HEK293 (cell line): Measurements from ENCODE around the gene DNAJA3.

Experiments used
- CTCF ChIA-PET: fragments of 350-600 bp; formaldehyde crosslinking; extraction: SDS; loops from one replicate; lab custom pipeline; 2021; ENCODE audit warnings: antibody characterized with exemption; lab: Yijun Ruan, JAX
- POLR2A ChIA-PET: fragments of 300-600 bp; formaldehyde crosslinking; extraction: SDS; loops from one replicate; lab custom pipeline; 2020; ENCODE audit warnings: antibody characterized with exemption, inconsistent platforms; lab: Yijun Ruan, JAX
- H3K27ac ChIP-seq: fragments of 200-500 bp; sonication (Bioruptor generic); 2 replicates; pipeline ENCODE4 v1.5.1; 2014; ENCODE audit warnings: low read depth, low read length, control low read depth, inconsistent platforms; ENCODE audit errors: extremely low read depth
- H3K36me3 ChIP-seq, 2 experiments: fragments of 200-500 bp in 1 of 2; sonication (Bioruptor generic) in 1 of 2; 1 replicate in 1 of 2; 2 replicates in 1 of 2; pipeline ENCODE4 v1.5.1; 2014 to 2017; ENCODE audit warnings: inconsistent platforms in 2 of 2, low read length in 2 of 2; ENCODE audit not compliant: control insufficient read depth in 2 of 2, insufficient read depth in 1 of 2
- H3K4me1 ChIP-seq: fragments of 200-500 bp; sonication (Bioruptor generic); 2 replicates; pipeline ENCODE4 v1.5.1; 2014; ENCODE audit warnings: mild to moderate bottlenecking, low read length, inconsistent platforms; ENCODE audit not compliant: control insufficient read depth, insufficient read depth
- H3K4me3 ChIP-seq: 2 replicates; pipeline ENCODE4 v1.5.1; 2011; ENCODE audit warnings: low read depth, mild to moderate bottlenecking, control low read depth, low read length, moderate library complexity
- H3K9me3 ChIP-seq: fragments of 200-500 bp; sonication (Bioruptor generic); 2 replicates; pipeline ENCODE4 v1.5.1; 2014; ENCODE audit warnings: low read depth, low read length, inconsistent platforms; ENCODE audit not compliant: control insufficient read depth, insufficient read depth
- EGR2 ChIP-seq: fragments of 450-650 bp; formaldehyde crosslinking; IDR thresholded peaks from 2 replicates; pipeline ENCODE4 v1.5.1; 2016; ENCODE audit warnings: low read depth, missing biosample characterization, missing genetic modification characterization
- GLI2 ChIP-seq: fragments of 450-650 bp; formaldehyde crosslinking; IDR thresholded peaks from 2 replicates; pipeline ENCODE4; 2017; ENCODE audit warnings: missing biosample characterization, missing genetic modification characterization, low read depth, borderline replicate concordance
- GLI4 ChIP-seq: fragments of 450-650 bp; formaldehyde crosslinking; IDR thresholded peaks from 2 replicates; pipeline ENCODE4 v1.5.1; 2016; ENCODE audit warnings: missing biosample characterization, missing genetic modification characterization
- GLIS2 ChIP-seq: fragments of 450-650 bp; formaldehyde crosslinking; IDR thresholded peaks from 2 replicates; pipeline ENCODE4 v1.5.1; 2016; ENCODE audit warnings: missing biosample characterization, missing genetic modification characterization
- KLF1 ChIP-seq: fragments of 450-650 bp; formaldehyde crosslinking; IDR thresholded peaks from 2 replicates; pipeline ENCODE4 v1.5.1; 2016; ENCODE audit warnings: missing biosample characterization, missing genetic modification characterization
- KLF17 ChIP-seq: fragments of 450-650 bp; formaldehyde crosslinking; IDR thresholded peaks from 2 replicates; pipeline ENCODE4 v1.5.1; 2016; ENCODE audit warnings: missing biosample characterization, missing genetic modification characterization
- PRDM2 ChIP-seq: fragments of 450-650 bp; formaldehyde crosslinking; IDR thresholded peaks from 2 replicates; pipeline ENCODE4 v1.5.1; 2016; ENCODE audit warnings: missing biosample characterization, missing genetic modification characterization, borderline replicate concordance
- ZBTB44 ChIP-seq: fragments of 450-650 bp; IDR thresholded peaks from 2 replicates; pipeline ENCODE4 v1.5.1; 2018; ENCODE audit warnings: missing biosample characterization, mild to moderate bottlenecking, missing genetic modification characterization
- ZFHX2 ChIP-seq: fragments of 450-650 bp; formaldehyde crosslinking; conservative IDR thresholded peaks from 2 replicates; pipeline ENCODE4 v1.5.1; 2016; ENCODE audit warnings: missing biosample characterization, missing genetic modification characterization
- ZIC2 ChIP-seq: fragments of 450-650 bp; formaldehyde crosslinking; IDR thresholded peaks from 2 replicates; pipeline ENCODE4 v1.5.1; 2016; ENCODE audit warnings: missing biosample characterization, missing genetic modification characterization
- ZNF157 ChIP-seq: fragments of 450-650 bp; formaldehyde crosslinking; IDR thresholded peaks from 2 replicates; pipeline ENCODE4 v1.5.1; 2016; ENCODE audit warnings: missing biosample characterization, missing genetic modification characterization
- ZNF18 ChIP-seq: fragments of 450-650 bp; formaldehyde crosslinking; IDR thresholded peaks from 2 replicates; pipeline ENCODE4 v1.5.1; 2016; ENCODE audit warnings: missing biosample characterization, missing genetic modification characterization
- ZNF274 ChIP-seq, 2 experiments: fragments of 200-500 bp in 1 of 2; fragments of 450-650 bp in 1 of 2; sonication (Bioruptor generic) in 1 of 2; formaldehyde crosslinking in 1 of 2; IDR thresholded peaks; 2 replicates each; pipeline versions ENCODE4 v1.5.1 to v1.6.1; 2014 to 2016; ENCODE audit warnings: borderline replicate concordance in 1 of 2, inconsistent platforms in 1 of 2, low read length in 1 of 2, missing biosample characterization in 1 of 2, missing genetic modification characterization in 1 of 2
- ZNF768 ChIP-seq: fragments of 450-650 bp; formaldehyde crosslinking; IDR thresholded peaks from 2 replicates; pipeline ENCODE4 v1.5.1; 2018; ENCODE audit warnings: missing biosample characterization, mild to moderate bottlenecking, missing genetic modification characterization
- ZNF837 ChIP-seq: fragments of 450-650 bp; formaldehyde crosslinking; IDR thresholded peaks from 2 replicates; pipeline ENCODE4 v1.5.1; 2016; ENCODE audit warnings: missing biosample characterization, missing genetic modification characterization
- ZXDB ChIP-seq: fragments of 450-650 bp; formaldehyde crosslinking; IDR thresholded peaks from 2 replicates; pipeline ENCODE4 v1.5.1; 2016; ENCODE audit warnings: missing biosample characterization, missing genetic modification characterization

DNAJA3 gene

GRCh38 chr16:4384509-4384942, 41.1 kb upstream of the DNAJA3 start:
- TF ChIP-seq ZNF768 (no peak), ZFHX2 (peak; percentile 90), KLF1 (peak; percentile 67), EGR2 (tag by site-specific recombination) (peak; percentile 93), ZNF837 (no peak)
- Histone ChIP-seq H3K4me1 (no peaks in the 10 kb centered on the region), H3K27ac (no peak overlapping the region), H3K4me3 (no peak overlapping the region), H3K36me3 (peaks cover 0 to 51% of the 10 kb centered on the region in 2 experiments; a peak in 1 of 3 replicates), H3K9me3 (no peaks in the 10 kb centered on the region)
- CTCF ChIA-PET = no interaction called here
- POLR2A ChIA-PET = no interaction called here

- CTCF ChIA-PET = interaction anchor here (2.3 kb wide), 1 partner anchor 17 kb away, joined by 6 read pairs; no protein-coding TSS in a partner anchor
- Histone ChIP-seq H3K9me3 (no peaks in the 10 kb centered on the region), H3K36me3 (peaks cover 0 to 58% of the 10 kb centered on the region in 2 experiments; a peak in 1 of 3 replicates), H3K4me3 (no peak overlapping the region)
- POLR2A ChIA-PET = no interaction called here
- TF ChIP-seq GLIS2 (0 out of 2 replicates have a peak, but pooled peaks have one; percentile 30), ZNF18 (peak; percentile 31; the same call in 1 of the 2 replicates), KLF17 (tag by site-specific recombination) (peak; percentile 21; the same call in 1 of the 2 replicates), KLF1 (peak; percentile 64), ZNF274 (IDR thresholded peaks at IDR 0.05; ENCODE audit: low read length) (no peak), ZNF274 (tag by site-specific recombination; IDR thresholded peaks at IDR 0.05; ENCODE audit: borderline replicate concordance) (no peak)
- TF ChIP-seq, all 188 proteins: peak for 4
- Histone ChIP-seq H3K4me1 (no peaks in the 10 kb centered on the region), H3K27ac (no peak overlapping the region)
Measured at GRCh38 chr16:4385066-4385788, 40.4 kb upstream of the DNAJA3 start.

- ChIA-PET CTCF (interaction anchor here (1.3 to 2.3 kb wide), 2 partner anchors 8 to 16 kb away, joined by 5 to 6 read pairs; no protein-coding TSS in a partner anchor), POLR2A (no interaction called here)
- Histone ChIP-seq H3K9me3 (no peaks in the 10 kb centered on the region), H3K27ac (no peak overlapping the region), H3K4me3 (no peak overlapping the region), H3K36me3 (peaks cover 0 to 60% of the 10 kb centered on the region in 2 experiments; a peak in 1 of 3 replicates), H3K4me1 (no peaks in the 10 kb centered on the region)
- TF ChIP-seq PRDM2 = no peak
- TF ChIP-seq ZFHX2 = 0 out of 2 replicates have a peak, but pooled peaks have one; percentile 21
- TF ChIP-seq ZBTB44 (tag by site-specific recombination) = no peak
- no peak for TF ChIP-seq ZNF157 (tag by site-specific recombination)
- TF ChIP-seq GLI4 (tag by site-specific recombination) = no peak
- TF ChIP-seq ZIC2 (tag by site-specific recombination) = no peak
- no peak for TF ChIP-seq ZXDB (tag by site-specific recombination)
- TF ChIP-seq GLIS2 = 0 out of 2 replicates have a peak, but pooled peaks have one; percentile 26
- no peak for TF ChIP-seq GLI2 (tag by site-specific recombination)
Measured at GRCh38 chr16:4385789-4386450, 39.7 kb upstream of the DNAJA3 start.
